Ovary (tissue), 9 donors: ENCODE measurements around the gene ABL2. TPM values are rescaled to one million over a fixed set of nuclear protein-coding genes. Genes with fewer than 3 reads are reported as not detected.
"Not testable (repeated sequence)": the region's sequence is repeated elsewhere in the genome, so short reads cannot be mapped to it uniquely, and the experiment has no call there.

Source experiments
- DNase-seq, 5 donors: peaks; one replicate each; pipeline ENCODE4 v3.0.0-alpha.2; 2019 to 2020
- H3K27ac ChIP-seq, 2 donors: fragments of 200-600 bp; one replicate each; pipeline versions ENCODE4 v1.5.1 to v1.8.0; 2019 to 2022
- H3K27me3 ChIP-seq: fragments of 200-600 bp; one replicate; pipeline ENCODE4 v1.8.0; 2022
- H3K36me3 ChIP-seq: fragments of 200-600 bp; sonication (generic); one replicate; pipeline ENCODE4 v1.5.1; 2019
- H3K4me1 ChIP-seq: one replicate; pipeline ENCODE4 v1.8.1; 2013; ENCODE audit warnings: mild to moderate bottlenecking, moderate library complexity; ENCODE audit not compliant: insufficient read depth
- H3K4me3 ChIP-seq: fragments of 200-600 bp; sonication (generic); one replicate; pipeline ENCODE4 v1.5.1; 2017
- H3K9me3 ChIP-seq, 2 donors: fragments of 200-600 bp in 1 of 2; sonication (generic) in 1 of 2; one replicate each; pipeline versions ENCODE4 v1.5.1 to v1.8.1; 2013 to 2019; ENCODE audit warnings: mild to moderate bottlenecking in 1 of 2, moderate library complexity in 1 of 2
- CTCF ChIP-seq, 3 donors: fragments of 450-650 bp in 2 of 3; fragments of 200-600 bp in 1 of 3; IDR thresholded peaks; one replicate each; pipeline versions ENCODE4 v1.5.1 to v1.8.0; 2016 to 2022; ENCODE audit warnings: antibody characterized with exemption in 3 of 3, mild to moderate bottlenecking in 1 of 3
- EP300 ChIP-seq: sonication (generic); formaldehyde crosslinking; IDR thresholded peaks from one replicate; pipeline ENCODE4 v1.6.1; 2017; ENCODE audit warnings: antibody characterized with exemption
- POLR2A ChIP-seq: fragments of 450-650 bp; IDR thresholded peaks from one replicate; pipeline ENCODE4 v1.6.1; 2017; ENCODE audit warnings: antibody characterized with exemption, mild to moderate bottlenecking, moderate library complexity
- WGBS, 3 donors: extraction: QIAGEN DNeasy Blood & Tissue Kit in 1 of 3; methylation state at CpG; one replicate each; pipeline versions ENCODE4 v1.1.5 to v1.1.7; 2013 to 2017; 5-methylcytosine and 5-hydroxymethylcytosine counted together
- intact Hi-C, 4 donors: fragments of 100-400 bp; cut with DNase I; formaldehyde crosslinking; loops; one replicate each; pipeline versions ENCODE4 v1.11.0 to v1.15.1; 2022 to 2023
- polyA plus RNA-seq, 2 donors: library from polyadenylated mRNA; stranded (reverse); fragments of 200-250 nt in 1 of 2; fragments of 350-450 nt in 1 of 2; fragmentation: Illumina TruSeq in 1 of 2; extraction: RNeasy Lipid Tissue Mini Kit (QIAGEN cat#74804) in 1 of 2; gene quantifications; one replicate each; pipeline ENCODE4 v1.2.3, GENCODE V29; 2013 to 2014
- total RNA-seq, 7 donors: library from RNA; depleted of rRNA in 2 of 7; stranded (reverse); fragments of >200 nt in 2 of 7; fragmentation: NEBNext Ultra II Directional in 3 of 7; extraction: Animal tissue kit (Norgen Biotek cat#: 25700) in 3 of 7; gene quantifications; one replicate each; pipeline versions ENCODE4 v1.1.0 to v1.2.4, GENCODE V29; 2016 to 2023
- donor health status: DM: no; HTN: no; CAD: no; lungs with moderate emphysema.
- donor health status: DM: no; HTN: no; CAD: no.
- donor health status: Bipolar disorder and iron deficiency.
- donor health status: DM: yes; HTN: yes; CAD: no.
- donor health status: DM: no; HTN: no; CAD: no.
- donor health status: DM: yes; HTN: yes; CAD: no.

ABL2 gene
- total and polyA plus RNA-seq, 9 donors, result 4.1 to 22.7 (median 14.6) TPM

DNA sequence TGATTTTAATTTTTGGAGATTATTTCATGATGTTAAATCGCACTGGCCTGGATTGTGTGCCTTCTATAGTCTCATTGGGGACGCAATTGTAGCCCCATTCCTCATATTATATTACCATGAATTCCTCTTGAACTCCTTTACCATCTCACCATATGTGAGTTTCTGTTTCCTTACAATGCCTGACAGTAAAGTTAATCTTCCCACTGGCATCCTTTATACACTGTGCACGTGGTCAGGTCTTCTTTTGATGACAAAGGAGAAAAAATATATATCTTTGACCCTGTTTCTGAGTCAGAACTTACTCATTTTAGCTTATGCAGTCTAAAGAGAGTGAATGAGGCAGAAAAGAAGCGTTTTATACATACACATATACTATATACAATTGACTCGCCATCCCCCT lies 774 bp upstream of the ABL2 start:
- H3K27ac ChIP-seq, result no peak overlapping the region
- DNase-seq, result no peak
- H3K27me3 ChIP-seq, result no peaks in the 10 kb centered on the region
- H3K4me1 ChIP-seq, result peaks cover 2% of the 10 kb centered on the region
- TF ChIP-seq POLR2A, result no peak
- TF ChIP-seq CTCF (IDR thresholded peaks at IDR 0.05), result no peak
- no peak for TF ChIP-seq EP300
- 50 to 57% (median 52%) methylated on average over 5 of the region's 5 CpGs for WGBS, 3 donors
- peak overlapping the region; percentile 82 for H3K4me3 ChIP-seq
- H3K9me3 ChIP-seq, result no peaks in the 10 kb centered on the region
- intact Hi-C loops, result no loop called here
- no peaks in the 10 kb centered on the region for H3K36me3 ChIP-seq

GRCh38 chr1:179228783-179229213 lies 679 bp downstream of the ABL2 start:
- DNase-seq, result peak; percentile 33 to 61 (median 52)
- peak overlapping the region in 1 of 2 donors; percentile 90 for H3K27ac ChIP-seq
- 0 to 1% (median 1%) methylated on average over 19 of the region's 19 CpGs for WGBS, 3 donors
- peak overlapping the region; percentile 82 for H3K4me3 ChIP-seq
- intact Hi-C loops, result no loop called here
- H3K9me3 ChIP-seq, result no peaks in the 10 kb centered on the region
- TF ChIP-seq CTCF (IDR thresholded peaks at IDR 0.05) (no peak), POLR2A (no peak), EP300 (no peak)
- peaks cover 2% of the 10 kb centered on the region for H3K4me1 ChIP-seq
- H3K27me3 ChIP-seq, result no peaks in the 10 kb centered on the region
- H3K36me3 ChIP-seq, result no peaks in the 10 kb centered on the region

- DNase-seq, result no peak
- peaks cover 2% of the 10 kb centered on the region for H3K4me1 ChIP-seq
- H3K27ac ChIP-seq, result no peak overlapping the region
- H3K27me3 ChIP-seq, result no peaks in the 10 kb centered on the region
- no peaks in the 10 kb centered on the region for H3K36me3 ChIP-seq
- H3K9me3 ChIP-seq, result no peaks in the 10 kb centered on the region
- TF ChIP-seq POLR2A (no peak), EP300 (no peak), CTCF (IDR thresholded peaks at IDR 0.05) (no peak)
- intact Hi-C loops, result no loop called here
- H3K4me3 ChIP-seq, result no peak overlapping the region
These were observed 2.7 kb downstream of the ABL2 start for GRCh38 chr1:179226738-179227137.

DNA sequence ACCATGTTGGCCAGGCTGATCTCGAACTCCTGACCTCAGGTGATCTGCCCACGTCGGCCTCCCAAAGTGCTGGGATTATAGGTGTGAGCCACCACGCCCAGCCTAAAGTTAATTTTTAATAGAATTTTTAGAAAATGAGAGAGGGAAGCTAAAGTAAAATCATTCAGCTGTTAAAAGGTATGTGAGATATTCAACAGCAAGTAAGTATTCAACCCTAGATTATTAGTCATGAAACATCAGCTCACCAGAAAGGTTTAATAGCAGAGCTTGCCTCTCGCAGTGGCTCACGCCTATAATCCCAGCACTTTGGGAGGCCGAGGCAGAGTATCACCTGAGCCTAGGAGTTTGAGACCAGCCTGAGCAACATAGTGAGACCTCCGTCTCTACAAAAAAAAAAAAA lies 5.0 kb downstream of the ABL2 start:
- 95 to 98% (median 96%) methylated on average over 8 of the region's 8 CpGs for WGBS, 3 donors
- H3K27me3 ChIP-seq, H3K36me3 ChIP-seq, DNase-seq, H3K9me3 ChIP-seq, intact Hi-C loops, H3K27ac ChIP-seq, H3K4me3 ChIP-seq, H3K4me1 ChIP-seq: not testable (repeated sequence)

- intact Hi-C loops, H3K4me3 ChIP-seq, H3K27ac ChIP-seq, DNase-seq, H3K9me3 ChIP-seq, H3K27me3 ChIP-seq, H3K36me3 ChIP-seq, H3K4me1 ChIP-seq: not testable (repeated sequence)
- 51 to 62% (median 57%) methylated on average over 7 of the region's 7 CpGs for WGBS, 3 donors
These were observed 8.4 kb downstream of the ABL2 start for GRCh38 chr1:179221121-179221520.
